ENCODE results near the gene PRKN.

PRKN gene

DNA sequence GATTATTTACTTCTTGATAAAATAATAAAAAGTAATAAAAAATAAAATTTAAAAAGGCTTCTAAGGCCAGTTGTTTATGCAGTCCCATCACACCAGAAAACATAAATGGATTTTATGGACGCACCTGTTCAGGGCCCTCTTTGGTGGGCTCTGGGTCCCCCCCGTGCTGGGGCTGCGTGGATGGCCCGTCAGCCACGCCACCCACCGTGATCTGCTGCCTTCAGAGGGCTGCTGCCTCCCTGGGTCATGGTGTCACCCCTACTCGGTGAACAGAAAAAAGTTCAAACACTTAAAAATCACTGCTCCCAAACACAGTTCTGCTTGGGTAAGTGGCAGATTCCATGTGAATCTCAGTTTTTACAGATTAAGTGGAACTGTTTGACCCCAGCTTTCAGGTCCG lies 1006.1 kb downstream of the PRKN start:
- H3K9me2 ChIP-seq (ENCODE audit: low read depth, low read length), result no peaks in the 10 kb centered on the region
- no peaks in the 10 kb centered on the region for H3K36me3 ChIP-seq (ENCODE audit: insufficient read depth, low read length)
- H3K9me3 ChIP-seq (ENCODE audit: low read length), result no peaks in the 10 kb centered on the region
- H3K9ac ChIP-seq (ENCODE audit: low read length), result no peak overlapping the region
- no peak overlapping the region for H3K4me2 ChIP-seq (ENCODE audit: low read length)
- no peaks in the 10 kb centered on the region for H3K79me2 ChIP-seq (ENCODE audit: insufficient read depth, low read length)
- no peaks in the 10 kb centered on the region for H3K4me1 ChIP-seq (ENCODE audit: insufficient read depth, low read length, severe bottlenecking)
- H3F3A ChIP-seq (ENCODE audit: insufficient read depth, low read length), result no peaks in the 10 kb centered on the region
- no peaks in the 10 kb centered on the region for H4K20me1 ChIP-seq (ENCODE audit: insufficient read depth, low read length)
- H3K27ac ChIP-seq (ENCODE audit: low read depth, low read length, poor library complexity, severe bottlenecking), result no peak overlapping the region
- H2AFZ ChIP-seq (ENCODE audit: low read length), result no peak overlapping the region
- H3K27me3 ChIP-seq (ENCODE audit: insufficient read depth, low read length), result no peaks in the 10 kb centered on the region
- TF ChIP-seq, protein P1, sequence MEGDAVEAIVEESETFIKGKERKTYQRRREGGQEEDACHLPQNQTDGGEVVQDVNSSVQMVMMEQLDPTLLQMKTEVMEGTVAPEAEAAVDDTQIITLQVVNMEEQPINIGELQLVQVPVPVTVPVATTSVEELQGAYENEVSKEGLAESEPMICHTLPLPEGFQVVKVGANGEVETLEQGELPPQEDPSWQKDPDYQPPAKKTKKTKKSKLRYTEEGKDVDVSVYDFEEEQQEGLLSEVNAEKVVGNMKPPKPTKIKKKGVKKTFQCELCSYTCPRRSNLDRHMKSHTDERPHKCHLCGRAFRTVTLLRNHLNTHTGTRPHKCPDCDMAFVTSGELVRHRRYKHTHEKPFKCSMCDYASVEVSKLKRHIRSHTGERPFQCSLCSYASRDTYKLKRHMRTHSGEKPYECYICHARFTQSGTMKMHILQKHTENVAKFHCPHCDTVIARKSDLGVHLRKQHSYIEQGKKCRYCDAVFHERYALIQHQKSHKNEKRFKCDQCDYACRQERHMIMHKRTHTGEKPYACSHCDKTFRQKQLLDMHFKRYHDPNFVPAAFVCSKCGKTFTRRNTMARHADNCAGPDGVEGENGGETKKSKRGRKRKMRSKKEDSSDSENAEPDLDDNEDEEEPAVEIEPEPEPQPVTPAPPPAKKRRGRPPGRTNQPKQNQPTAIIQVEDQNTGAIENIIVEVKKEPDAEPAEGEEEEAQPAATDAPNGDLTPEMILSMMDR (IDR thresholded peaks at IDR 0.05; ENCODE audit: low read length), result no peak
- no peak overlapping the region for H3K4me3 ChIP-seq (ENCODE audit: low read depth, low read length, poor library complexity, severe bottlenecking)

DNA sequence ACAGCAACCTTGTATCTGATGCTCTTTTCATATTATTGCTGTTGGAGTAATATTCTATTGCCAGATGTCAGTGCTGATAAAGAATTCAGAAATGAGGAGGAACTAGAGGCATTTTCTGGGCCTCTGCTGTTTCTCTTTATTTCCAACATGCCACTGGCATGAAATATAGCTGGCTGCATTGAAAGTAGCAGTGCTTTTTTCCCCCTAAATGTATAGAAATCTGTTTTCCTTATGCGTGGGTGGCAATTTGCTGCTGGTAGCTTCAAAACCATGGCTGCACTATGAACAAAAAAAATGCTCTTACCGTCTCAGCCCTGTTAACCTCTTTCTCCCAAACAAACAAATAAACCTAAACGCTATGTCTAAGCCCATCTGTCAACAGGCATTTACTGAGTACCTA lies 1011.4 kb downstream of the PRKN start:
- Histone ChIP-seq H3K4me1 (ENCODE audit: insufficient read depth, low read length, severe bottlenecking) (no peaks in the 10 kb centered on the region), H3F3A (ENCODE audit: insufficient read depth, low read length) (no peaks in the 10 kb centered on the region), H3K27me3 (ENCODE audit: insufficient read depth, low read length) (no peaks in the 10 kb centered on the region)

DNA sequence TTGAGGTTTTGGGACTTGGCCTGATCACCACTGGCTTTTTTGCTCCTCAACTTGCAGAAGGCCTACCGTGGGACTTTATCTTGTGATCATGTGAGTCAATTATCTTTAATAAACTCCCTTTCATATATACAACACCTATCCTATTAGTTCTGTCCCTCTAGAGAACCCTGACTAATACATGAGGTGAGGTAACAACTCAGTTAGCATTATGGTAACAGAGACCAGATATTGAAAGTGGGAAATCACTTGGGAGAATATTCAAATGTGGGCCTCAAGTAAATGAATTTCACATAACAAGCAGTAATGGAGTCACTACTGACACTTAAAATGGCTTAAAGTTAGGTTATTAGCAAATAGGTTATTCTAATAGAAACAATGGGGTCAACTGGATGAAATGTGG lies 1015.6 kb downstream of the PRKN start:
- H3K9me2 ChIP-seq (ENCODE audit: low read depth, low read length), result no peaks in the 10 kb centered on the region
- H3F3A ChIP-seq (ENCODE audit: insufficient read depth, low read length), result no peaks in the 10 kb centered on the region
- no peaks in the 10 kb centered on the region for H3K4me1 ChIP-seq (ENCODE audit: insufficient read depth, low read length, severe bottlenecking)
- H4K20me1 ChIP-seq (ENCODE audit: insufficient read depth, low read length), result no peaks in the 10 kb centered on the region
- no peak overlapping the region for H3K4me2 ChIP-seq (ENCODE audit: low read length)
- no peaks in the 10 kb centered on the region for H3K36me3 ChIP-seq (ENCODE audit: insufficient read depth, low read length)
- TF ChIP-seq, protein P1 (IDR thresholded peaks at IDR 0.05; ENCODE audit: low read length), result no peak
- no peak for TF ChIP-seq EZH2 (IDR thresholded peaks at IDR 0.05; ENCODE audit: borderline replicate concordance, low read length)
- H3K79me2 ChIP-seq (ENCODE audit: insufficient read depth, low read length), result no peaks in the 10 kb centered on the region
- H3K9ac ChIP-seq (ENCODE audit: low read length), result no peak overlapping the region
- H3K9me3 ChIP-seq (ENCODE audit: low read length), result no peaks in the 10 kb centered on the region
- H3K27ac ChIP-seq (ENCODE audit: low read depth, low read length, poor library complexity, severe bottlenecking), result no peak overlapping the region
- H2AFZ ChIP-seq (ENCODE audit: low read length), result no peak overlapping the region
- H3K4me3 ChIP-seq (ENCODE audit: low read depth, low read length, poor library complexity, severe bottlenecking), result no peak overlapping the region
- no peaks in the 10 kb centered on the region for H3K27me3 ChIP-seq (ENCODE audit: insufficient read depth, low read length)

More for the DNA sequence above, 1011.4 kb downstream of the PRKN start:
- Histone ChIP-seq H3K79me2 (ENCODE audit: insufficient read depth, low read length) (no peaks in the 10 kb centered on the region), H4K20me1 (ENCODE audit: insufficient read depth, low read length) (no peaks in the 10 kb centered on the region), H3K27ac (ENCODE audit: low read depth, low read length, poor library complexity, severe bottlenecking) (no peak overlapping the region), H3K36me3 (ENCODE audit: insufficient read depth, low read length) (no peaks in the 10 kb centered on the region), H3K9ac (ENCODE audit: low read length) (no peak overlapping the region), H3K9me3 (ENCODE audit: low read length) (no peaks in the 10 kb centered on the region), H3K4me2 (ENCODE audit: low read length) (no peak overlapping the region), H3K4me3 (ENCODE audit: low read depth, low read length, poor library complexity, severe bottlenecking) (no peak overlapping the region), H2AFZ (ENCODE audit: low read length) (no peak overlapping the region), H3K9me2 (ENCODE audit: low read depth, low read length) (no peaks in the 10 kb centered on the region)
- TF ChIP-seq, protein P1 (IDR thresholded peaks at IDR 0.05; ENCODE audit: low read length), result no peak
- TF ChIP-seq EZH2 (IDR thresholded peaks at IDR 0.05; ENCODE audit: borderline replicate concordance, low read length), result no peak

All from OCI-LY1 (cell line).